Measurements from ENCODE around the gene LRBA. TPM values are rescaled to one million over a fixed set of nuclear protein-coding genes. Genes with fewer than 3 reads are reported as not detected.
"Not testable (repeated sequence)": the region's sequence is repeated elsewhere in the genome, so short reads cannot be mapped to it uniquely, and the experiment has no call there.

The LRBA gene
- 10 to 100 TPM; 18.1 to 25.3 (median 19.6) TPM for polyA plus RNA-seq

- peak; percentile 80 to 83 (median 82) for DNase-seq
- H3K36me3 Mint-ChIP-seq = no peaks in the 10 kb centered on the region
- H3K4me3 Mint-ChIP-seq = peak within 1 kb of the TSS; percentile 98 to 100 (median 100)
- no peaks in the 10 kb centered on the region for H3K9me3 Mint-ChIP-seq
- peak within 1 kb of the TSS; percentile 95 to 99 (median 97) for H3K27ac Mint-ChIP-seq
- peaks cover 0 to 11% (median 4%) of the 10 kb centered on the region in 3 donors for H3K27me3 Mint-ChIP-seq (ENCODE audit: low read depth in 3 of 3)
- H3K4me1 Mint-ChIP-seq = peaks cover 39 to 44% of the 10 kb centered on the region in 2 donors
These were observed at the start of gene LRBA for GRCh38 chr4:151014521-151015458. TSS of gene LRBA (minus strand) at chr4:151015284. CDS start at chr4:151014642, 642 bp downstream.

GRCh38 chr4:151063143-151063542 is 48.1 kb upstream of the LRBA start:
- not testable (repeated sequence) for H3K9me3 Mint-ChIP-seq; H3K27ac Mint-ChIP-seq; H3K27me3 Mint-ChIP-seq (ENCODE audit: low read depth in 3 of 3); H3K4me3 Mint-ChIP-seq; DNase-seq; H3K4me1 Mint-ChIP-seq; H3K36me3 Mint-ChIP-seq

GRCh38 chr4:151055539-151055938 is 40.5 kb upstream of the LRBA start:
- Mint-ChIP-seq H3K9me3 (no peaks in the 10 kb centered on the region), H3K36me3 (no peaks in the 10 kb centered on the region), H3K4me1 (no peaks in the 10 kb centered on the region), H3K27me3 (ENCODE audit: low read depth in 3 of 3) (peaks cover 0 to 3% (median 2%) of the 10 kb centered on the region in 3 donors), H3K4me3 (no peak overlapping the region), H3K27ac (no peak overlapping the region)
- no peak for DNase-seq

GRCh38 chr4:151052785-151053184 is 37.7 kb upstream of the LRBA start:
- Mint-ChIP-seq H3K4me3 (no peak overlapping the region), H3K27me3 (ENCODE audit: low read depth in 3 of 3) (peaks cover 0 to 7% (median 2%) of the 10 kb centered on the region in 3 donors), H3K9me3 (no peaks in the 10 kb centered on the region), H3K36me3 (no peaks in the 10 kb centered on the region), H3K4me1 (no peaks in the 10 kb centered on the region), H3K27ac (no peak overlapping the region)
- DNase-seq = no peak

- H3K4me1 Mint-ChIP-seq = no peaks in the 10 kb centered on the region
These were observed 34.4 kb upstream of the LRBA start for GRCh38 chr4:151049430-151049884.

GRCh38 chr4:151048913-151049312 is 33.8 kb upstream of the LRBA start:
- DNase-seq = no peak
- no peak overlapping the region for H3K27ac Mint-ChIP-seq
- peaks cover 0 to 6% (median 0%) of the 10 kb centered on the region in 3 donors for H3K27me3 Mint-ChIP-seq (ENCODE audit: low read depth in 3 of 3)
- no peaks in the 10 kb centered on the region for H3K9me3 Mint-ChIP-seq
- H3K4me3 Mint-ChIP-seq = no peak overlapping the region
- H3K4me1 Mint-ChIP-seq = no peaks in the 10 kb centered on the region
- no peaks in the 10 kb centered on the region for H3K36me3 Mint-ChIP-seq

More at GRCh38 chr4:151049430-151049884, 34.4 kb upstream of the LRBA start:
- peaks cover 0 to 6% (median 0%) of the 10 kb centered on the region in 3 donors for H3K27me3 Mint-ChIP-seq (ENCODE audit: low read depth in 3 of 3)
- DNase-seq = no peak
- H3K9me3 Mint-ChIP-seq = no peaks in the 10 kb centered on the region
- H3K36me3 Mint-ChIP-seq = no peaks in the 10 kb centered on the region
- no peak overlapping the region for H3K27ac Mint-ChIP-seq
- H3K4me3 Mint-ChIP-seq = no peak overlapping the region

GRCh38 chr4:151046609-151047008 is 31.5 kb upstream of the LRBA start:
- no peak overlapping the region for H3K4me3 Mint-ChIP-seq
- DNase-seq = no peak
- peaks cover 0 to 4% (median 0%) of the 10 kb centered on the region in 3 donors for H3K27me3 Mint-ChIP-seq (ENCODE audit: low read depth in 3 of 3)
- H3K4me1 Mint-ChIP-seq = no peaks in the 10 kb centered on the region
- H3K36me3 Mint-ChIP-seq = no peaks in the 10 kb centered on the region
- H3K27ac Mint-ChIP-seq = no peak overlapping the region
- no peaks in the 10 kb centered on the region for H3K9me3 Mint-ChIP-seq

- no peaks in the 10 kb centered on the region for H3K9me3 Mint-ChIP-seq
- H3K27me3 Mint-ChIP-seq (ENCODE audit: low read depth in 3 of 3) = peaks cover 0 to 4% (median 0%) of the 10 kb centered on the region in 3 donors
- H3K36me3 Mint-ChIP-seq = no peaks in the 10 kb centered on the region
- no peaks in the 10 kb centered on the region for H3K4me1 Mint-ChIP-seq
- H3K27ac Mint-ChIP-seq = no peak overlapping the region
- no peak overlapping the region for H3K4me3 Mint-ChIP-seq
- no peak for DNase-seq
These were observed 30.8 kb upstream of the LRBA start for GRCh38 chr4:151045907-151046306.

GRCh38 chr4:151043803-151044515 is 28.9 kb upstream of the LRBA start:
- peaks cover 0 to 4% (median 0%) of the 10 kb centered on the region in 3 donors for H3K27me3 Mint-ChIP-seq (ENCODE audit: low read depth in 3 of 3)
- no peak overlapping the region for H3K27ac Mint-ChIP-seq
- H3K36me3 Mint-ChIP-seq = no peaks in the 10 kb centered on the region
- no peaks in the 10 kb centered on the region for H3K4me1 Mint-ChIP-seq
- no peak overlapping the region for H3K4me3 Mint-ChIP-seq
- DNase-seq = no peak
- no peaks in the 10 kb centered on the region for H3K9me3 Mint-ChIP-seq

- H3K4me1 Mint-ChIP-seq = no peaks in the 10 kb centered on the region
- no peak overlapping the region for H3K27ac Mint-ChIP-seq
- DNase-seq = no peak
- H3K36me3 Mint-ChIP-seq = no peaks in the 10 kb centered on the region
- H3K4me3 Mint-ChIP-seq = no peak overlapping the region
- H3K27me3 Mint-ChIP-seq (ENCODE audit: low read depth in 3 of 3) = peaks cover 0 to 4% (median 2%) of the 10 kb centered on the region in 3 donors
- H3K9me3 Mint-ChIP-seq = no peaks in the 10 kb centered on the region
These were observed 24.6 kb upstream of the LRBA start for GRCh38 chr4:151039733-151040132.

GRCh38 chr4:151038452-151039157 is 23.5 kb upstream of the LRBA start:
- Mint-ChIP-seq H3K36me3 (no peaks in the 10 kb centered on the region), H3K9me3 (no peaks in the 10 kb centered on the region), H3K4me1 (no peaks in the 10 kb centered on the region), H3K27me3 (ENCODE audit: low read depth in 3 of 3) (peaks cover 1 to 4% (median 2%) of the 10 kb centered on the region in 3 donors), H3K4me3 (no peak overlapping the region), H3K27ac (no peak overlapping the region)
- DNase-seq = no peak

GRCh38 chr4:151035911-151036310 is 20.8 kb upstream of the LRBA start:
- peaks cover 1 to 11% (median 11%) of the 10 kb centered on the region in 3 donors for H3K27me3 Mint-ChIP-seq (ENCODE audit: low read depth in 3 of 3)
- no peak overlapping the region for H3K27ac Mint-ChIP-seq
- no peak overlapping the region for H3K4me3 Mint-ChIP-seq
- H3K36me3 Mint-ChIP-seq = no peaks in the 10 kb centered on the region
- H3K4me1 Mint-ChIP-seq = peaks cover 6 to 9% of the 10 kb centered on the region in 2 donors
- H3K9me3 Mint-ChIP-seq = no peaks in the 10 kb centered on the region
- no peak for DNase-seq

GRCh38 chr4:151035328-151035727 is 20.2 kb upstream of the LRBA start:
- Mint-ChIP-seq H3K4me1 (peaks cover 6 to 9% of the 10 kb centered on the region in 2 donors), H3K27me3 (ENCODE audit: low read depth in 3 of 3) (peaks cover 1 to 11% (median 9%) of the 10 kb centered on the region in 3 donors), H3K4me3 (no peak overlapping the region), H3K9me3 (no peaks in the 10 kb centered on the region), H3K36me3 (no peaks in the 10 kb centered on the region), H3K27ac (no peak overlapping the region)
- no peak for DNase-seq

Measured in immature natural killer cell (primary cell).